H9 (cell line): Measurements from ENCODE around the gene PDZRN4. TPM values are rescaled to one million over a fixed set of nuclear protein-coding genes. Genes with fewer than 3 reads are reported as not detected.

Experiments
- DNase-seq: peaks from one replicate; pipeline ENCODE4 v3.0.0-alpha.2; 2017
- H2AFZ ChIP-seq: one replicate; pipeline ENCODE4 v1.6.1; 2013; ENCODE audit warnings: mild to moderate bottlenecking, low read length, control low read depth, moderate library complexity
- H2AK5ac ChIP-seq: 2 replicates; pipeline ENCODE4 v1.6.1; 2013; ENCODE audit warnings: low read length, control low read depth, mixed read lengths; ENCODE audit not compliant: insufficient read length
- H2BK120ac ChIP-seq: one replicate; pipeline ENCODE4 v1.6.1; 2013; ENCODE audit warnings: low read depth, mild to moderate bottlenecking, low read length, control low read depth, inconsistent platforms; ENCODE audit not compliant: poor library complexity, severe bottlenecking
- H2BK12ac ChIP-seq: 2 replicates; pipeline ENCODE4 v1.6.1; 2013; ENCODE audit warnings: low read length, control low read depth, mixed read lengths, low read depth; ENCODE audit not compliant: insufficient read length
- H2BK15ac ChIP-seq: 2 replicates; pipeline ENCODE4 v1.6.1; 2013; ENCODE audit warnings: low read depth, low read length, control low read depth
- H2BK20ac ChIP-seq: one replicate; pipeline ENCODE4 v1.6.1; 2013; ENCODE audit warnings: low read depth, mild to moderate bottlenecking, low read length, control low read depth, inconsistent platforms; ENCODE audit not compliant: poor library complexity, severe bottlenecking
- H2BK5ac ChIP-seq: 2 replicates; pipeline ENCODE4 v1.6.1; 2013; ENCODE audit warnings: low read length, control low read depth, mixed read lengths; ENCODE audit not compliant: insufficient read length
- H3K14ac ChIP-seq: 2 replicates; pipeline ENCODE4 v1.6.1; 2013; ENCODE audit warnings: low read length, control low read depth; ENCODE audit not compliant: insufficient read depth
- H3K18ac ChIP-seq: 2 replicates; pipeline ENCODE4 v1.6.1; 2013; ENCODE audit warnings: low read depth, mild to moderate bottlenecking, mixed read lengths, low read length, control low read depth; ENCODE audit not compliant: insufficient read length
- H3K23ac ChIP-seq: 2 replicates; pipeline ENCODE4 v1.6.1; 2013; ENCODE audit warnings: low read length, control low read depth, mixed read lengths, low read depth; ENCODE audit not compliant: insufficient read length
- H3K23me2 ChIP-seq: 2 replicates; pipeline ENCODE4 v1.6.1; 2013; ENCODE audit warnings: low read depth, mild to moderate bottlenecking, mixed read lengths, low read length, control low read depth; ENCODE audit not compliant: insufficient read length, poor library complexity, severe bottlenecking
- H3K27ac ChIP-seq: 2 replicates; pipeline ENCODE4 v1.5.1; 2013; ENCODE audit warnings: low read length, control low read depth, mixed read lengths, low read depth; ENCODE audit not compliant: insufficient read length
- H3K27me3 ChIP-seq: 2 replicates; pipeline ENCODE4 v1.6.1; 2013; ENCODE audit warnings: low read length, control low read depth, inconsistent platforms; ENCODE audit not compliant: insufficient read depth
- H3K4ac ChIP-seq: 2 replicates; pipeline ENCODE4 v1.6.1; 2013; ENCODE audit warnings: low read depth, mild to moderate bottlenecking, control low read depth, inconsistent platforms, low read length, moderate library complexity
- H3K4me1 ChIP-seq: 2 replicates; pipeline ENCODE4 v1.6.1; 2013; ENCODE audit warnings: low read length, control low read depth, inconsistent platforms; ENCODE audit not compliant: insufficient read depth
- H3K4me2 ChIP-seq: 2 replicates; pipeline ENCODE4 v1.6.1; 2013; ENCODE audit warnings: low read length, control low read depth, mixed read lengths; ENCODE audit not compliant: insufficient read length, insufficient read depth
- H3K56ac ChIP-seq: 2 replicates; pipeline ENCODE4 v1.6.1; 2013; ENCODE audit warnings: low read depth, mild to moderate bottlenecking, mixed read lengths, low read length, control low read depth; ENCODE audit not compliant: insufficient read length
- H3K79me1 ChIP-seq: 2 replicates; pipeline ENCODE4 v1.6.1; 2013; ENCODE audit warnings: low read depth, mild to moderate bottlenecking, moderate library complexity, low read length, control low read depth, inconsistent platforms; ENCODE audit not compliant: insufficient read depth, poor library complexity, severe bottlenecking
- H3K79me2 ChIP-seq: 2 replicates; pipeline ENCODE4 v1.6.1; 2013; ENCODE audit warnings: low read length, control low read depth, inconsistent platforms; ENCODE audit not compliant: insufficient read depth
- H3K9ac ChIP-seq: 2 replicates; pipeline ENCODE4 v1.6.1; 2013; ENCODE audit warnings: low read length, control low read depth, mixed read lengths; ENCODE audit not compliant: insufficient read length; ENCODE audit errors: extremely low read depth
- H3K9me3 ChIP-seq: one replicate; pipeline ENCODE4 v1.6.1; 2013; ENCODE audit warnings: low read depth, low read length, inconsistent platforms; ENCODE audit not compliant: control insufficient read depth
- H3T11ph ChIP-seq: one replicate; pipeline ENCODE4 v1.6.1; 2013; ENCODE audit warnings: mild to moderate bottlenecking, low read length, control low read depth, inconsistent platforms
- H4K20me1 ChIP-seq: one replicate; pipeline ENCODE4 v1.6.1; 2013; ENCODE audit not compliant: control insufficient read depth, insufficient read length, insufficient read depth
- H4K5ac ChIP-seq: 2 replicates; pipeline ENCODE4 v1.6.1; 2013; ENCODE audit warnings: low read depth, mild to moderate bottlenecking, mixed read lengths, low read length, control low read depth; ENCODE audit not compliant: insufficient read length
- H4K8ac ChIP-seq: replicated peaks from 2 replicates; pipeline ENCODE4 v1.6.1; 2013; ENCODE audit warnings: low read length, control low read depth, mixed read lengths, low read depth; ENCODE audit not compliant: insufficient read length
- H4K91ac ChIP-seq: 2 replicates; pipeline ENCODE4 v1.6.1; 2013; ENCODE audit warnings: low read depth, mild to moderate bottlenecking, moderate library complexity, mixed read lengths, low read length, control low read depth; ENCODE audit not compliant: insufficient read length
- H3K27ac Mint-ChIP-seq, 3 experiments: 2 replicates in 2 of 3; 3 replicates in 1 of 3; pipeline ENCODE4 v1.8.0; 2020 to 2021; ENCODE audit warnings: mixed read lengths in 3 of 3, mild to moderate bottlenecking in 1 of 3, moderate library complexity in 1 of 3
- H3K27me3 Mint-ChIP-seq: 2 replicates; pipeline ENCODE4 v1.8.0; 2021; ENCODE audit warnings: low read depth, mild to moderate bottlenecking, moderate library complexity, mixed read lengths
- H3K36me3 Mint-ChIP-seq, 3 experiments: 2 replicates in 2 of 3; 3 replicates in 1 of 3; pipeline ENCODE4 v1.8.0; 2020 to 2021; ENCODE audit warnings: low read depth in 3 of 3, mixed read lengths in 3 of 3; ENCODE audit not compliant: insufficient read depth in 1 of 3
- H3K4me1 Mint-ChIP-seq, 2 experiments: 2 replicates each; pipeline ENCODE4 v1.8.0; 2020; ENCODE audit warnings: mixed read lengths in 2 of 2
- H3K4me3 Mint-ChIP-seq, 2 experiments: 2 replicates in 1 of 2; 3 replicates in 1 of 2; pipeline ENCODE4 v1.8.0; 2020 to 2021; ENCODE audit warnings: mild to moderate bottlenecking in 2 of 2, mixed read lengths in 2 of 2, moderate library complexity in 1 of 2
- H3K9me3 Mint-ChIP-seq, 2 experiments: 2 replicates in 1 of 2; 3 replicates in 1 of 2; pipeline ENCODE4 v1.8.0; 2020; ENCODE audit warnings: mild to moderate bottlenecking in 2 of 2, mixed read lengths in 2 of 2, moderate library complexity in 1 of 2
- CTCF ChIP-seq: fragments of 200-600 bp; sonication (generic); conservative IDR thresholded peaks from 3 replicates; pipeline ENCODE4 v1.8.0; 2021; ENCODE audit warnings: antibody characterized with exemption, mild to moderate bottlenecking
- WGBS: extraction: QIAGEN DNeasy Blood & Tissue Kit; methylation state at CpG from one replicate; pipeline ENCODE4 v1.1.7; 2013; ENCODE audit warnings: missing lambda C conversion rate, low lambda C conversion rate, mixed read lengths; ENCODE audit not compliant: insufficient read length; ENCODE audit errors: extremely low coverage; 5-methylcytosine and 5-hydroxymethylcytosine counted together
- total RNA-seq: library from RNA; stranded (reverse); gene quantifications from 2 replicates; pipeline ENCODE4 v1.2.1, GENCODE V29; 2021

Gene PDZRN4
- total RNA-seq, 1 experiment from 2014 or later = not detected

- no peak for TF ChIP-seq CTCF
- H2BK20ac ChIP-seq = no peak overlapping the region
- Mint-ChIP-seq H3K36me3 (no peaks in the 10 kb centered on the region), H3K27ac (peak overlapping the region in 1 of 3 experiments; percentile 10; a peak in 1 of 7 replicates), H3K9me3 (no peaks in the 10 kb centered on the region), H3K4me1 (peaks cover 0 to 3% of the 10 kb centered on the region in 2 experiments; a peak in 1 of 4 replicates), H3K4me3 (no peak overlapping the region), H3K27me3 (no peaks in the 10 kb centered on the region; the same call in 1 of the 2 replicates)
- no CpG with 5 or more reads among the region's 3 CpGs for WGBS
- no peaks in the 10 kb centered on the region for H3K79me1 ChIP-seq
- no peak overlapping the region for H4K91ac ChIP-seq
- H3K4me2 ChIP-seq = no peak overlapping the region
- H3K4ac ChIP-seq = no peak overlapping the region
- H3K23ac ChIP-seq = no peak overlapping the region
- H3K14ac ChIP-seq = no peak overlapping the region
- no peaks in the 10 kb centered on the region for H4K20me1 ChIP-seq
- no peak overlapping the region for H2AFZ ChIP-seq
- no peak overlapping the region for H2BK15ac ChIP-seq
- DNase-seq = no peak
- no peaks in the 10 kb centered on the region for H3K27me3 ChIP-seq
- H3K4me1 ChIP-seq = no peaks in the 10 kb centered on the region
- H4K5ac ChIP-seq = no peak overlapping the region
- H4K8ac ChIP-seq = no peak overlapping the region
- H3K9me3 ChIP-seq = no peaks in the 10 kb centered on the region
- no peak overlapping the region for H3K27ac ChIP-seq
- no peaks in the 10 kb centered on the region for H3K79me2 ChIP-seq
- H3K23me2 ChIP-seq = no peaks in the 10 kb centered on the region
- no peak overlapping the region for H2BK5ac ChIP-seq
- H2AK5ac ChIP-seq = no peak overlapping the region
- H3K18ac ChIP-seq = no peak overlapping the region
- H3K9ac ChIP-seq = no peak overlapping the region
- H2BK12ac ChIP-seq = no peak overlapping the region
- no peak overlapping the region for H3T11ph ChIP-seq
- H2BK120ac ChIP-seq = no peak overlapping the region
- H3K56ac ChIP-seq = no peak overlapping the region
Measured at GRCh38 chr12:41507286-41507685, 319.2 kb downstream of the PDZRN4 start.
